HUES48 (cell line): Measurements from ENCODE around the gene CEBPB.

Source experiments
- H3K27ac ChIP-seq: one replicate; pipeline ENCODE4 v1.7.0; 2013; ENCODE audit warnings: low read depth, low read length, inconsistent platforms
- H3K27me3 ChIP-seq: 2 replicates; pipeline ENCODE4 v1.6.1; 2013; ENCODE audit warnings: mild to moderate bottlenecking, low read length; ENCODE audit not compliant: control insufficient read depth, insufficient read depth
- H3K36me3 ChIP-seq: 2 replicates; pipeline ENCODE4 v1.6.1; 2013; ENCODE audit warnings: low read length; ENCODE audit not compliant: control insufficient read depth, insufficient read depth
- H3K4me1 ChIP-seq: 2 replicates; pipeline ENCODE4 v1.6.1; 2013; ENCODE audit warnings: mild to moderate bottlenecking, low read length; ENCODE audit not compliant: control insufficient read depth, insufficient read depth
- H3K4me3 ChIP-seq: 2 replicates; pipeline ENCODE4 v1.5.1; 2013; ENCODE audit warnings: mild to moderate bottlenecking, low read depth, low read length
- H3K9ac ChIP-seq: 2 replicates; pipeline ENCODE4 v1.6.1; 2013; ENCODE audit warnings: mild to moderate bottlenecking, low read depth, low read length, moderate library complexity
- H3K9me3 ChIP-seq: 2 replicates; pipeline ENCODE4 v1.6.1; 2013; ENCODE audit warnings: low read length; ENCODE audit not compliant: control insufficient read depth, insufficient read depth

CEBPB gene

GRCh38 chr20:50224052-50224451, 33.4 kb downstream of the CEBPB start:
- no peak overlapping the region for H3K4me3 ChIP-seq

GRCh38 chr20:50224531-50225255, 34.1 kb downstream of the CEBPB start:
- Histone ChIP-seq H3K27ac (no peak overlapping the region), H3K27me3 (no peaks in the 10 kb centered on the region), H3K9ac (no peak overlapping the region), H3K36me3 (no peaks in the 10 kb centered on the region), H3K4me3 (no peak overlapping the region), H3K4me1 (no peaks in the 10 kb centered on the region), H3K9me3 (no peaks in the 10 kb centered on the region)

More at GRCh38 chr20:50224052-50224451, 33.4 kb downstream of the CEBPB start:
- H3K27me3 ChIP-seq, result no peaks in the 10 kb centered on the region
- H3K4me1 ChIP-seq, result no peaks in the 10 kb centered on the region
- H3K9ac ChIP-seq, result no peak overlapping the region
- no peaks in the 10 kb centered on the region for H3K9me3 ChIP-seq
- H3K36me3 ChIP-seq, result no peaks in the 10 kb centered on the region
- no peak overlapping the region for H3K27ac ChIP-seq

GRCh38 chr20:50226093-50226974, 35.7 kb downstream of the CEBPB start:
- no peaks in the 10 kb centered on the region for H3K4me1 ChIP-seq
- H3K36me3 ChIP-seq, result no peaks in the 10 kb centered on the region
- no peak overlapping the region for H3K9ac ChIP-seq
- H3K27me3 ChIP-seq, result no peaks in the 10 kb centered on the region
- H3K4me3 ChIP-seq, result no peak overlapping the region
- H3K27ac ChIP-seq, result no peak overlapping the region
- no peaks in the 10 kb centered on the region for H3K9me3 ChIP-seq

GRCh38 chr20:50227506-50227905, 36.9 kb downstream of the CEBPB start:
- Histone ChIP-seq H3K4me1 (no peaks in the 10 kb centered on the region), H3K27ac (no peak overlapping the region), H3K9ac (no peak overlapping the region), H3K9me3 (no peaks in the 10 kb centered on the region), H3K27me3 (no peaks in the 10 kb centered on the region), H3K4me3 (no peak overlapping the region), H3K36me3 (no peaks in the 10 kb centered on the region)

GRCh38 chr20:50229156-50229607, 38.6 kb downstream of the CEBPB start:
- H3K9me3 ChIP-seq, result no peaks in the 10 kb centered on the region
- H3K4me1 ChIP-seq, result no peaks in the 10 kb centered on the region
- H3K9ac ChIP-seq, result no peak overlapping the region
- H3K4me3 ChIP-seq, result no peak overlapping the region
- no peaks in the 10 kb centered on the region for H3K27me3 ChIP-seq
- no peaks in the 10 kb centered on the region for H3K36me3 ChIP-seq
- H3K27ac ChIP-seq, result no peak overlapping the region

GRCh38 chr20:50230184-50230583, 39.6 kb downstream of the CEBPB start:
- Histone ChIP-seq H3K4me3 (no peak overlapping the region), H3K36me3 (no peaks in the 10 kb centered on the region), H3K9me3 (no peaks in the 10 kb centered on the region), H3K4me1 (no peaks in the 10 kb centered on the region), H3K27ac (no peak overlapping the region), H3K9ac (no peak overlapping the region), H3K27me3 (no peaks in the 10 kb centered on the region)

GRCh38 chr20:50230871-50231560, 40.4 kb downstream of the CEBPB start:
- Histone ChIP-seq H3K4me1 (no peaks in the 10 kb centered on the region), H3K4me3 (no peak overlapping the region), H3K9me3 (no peaks in the 10 kb centered on the region), H3K36me3 (no peaks in the 10 kb centered on the region), H3K27me3 (no peaks in the 10 kb centered on the region), H3K9ac (no peak overlapping the region), H3K27ac (no peak overlapping the region)

- H3K27me3 ChIP-seq, result no peaks in the 10 kb centered on the region
- H3K9ac ChIP-seq, result no peak overlapping the region
- H3K9me3 ChIP-seq, result no peaks in the 10 kb centered on the region
- H3K4me3 ChIP-seq, result no peak overlapping the region
- no peaks in the 10 kb centered on the region for H3K4me1 ChIP-seq
- H3K36me3 ChIP-seq, result no peaks in the 10 kb centered on the region
- H3K27ac ChIP-seq, result no peak overlapping the region
Observed at GRCh38 chr20:50231854-50232253, 41.2 kb downstream of the CEBPB start.

GRCh38 chr20:50232651-50233324, 42.2 kb downstream of the CEBPB start:
- H3K4me1 ChIP-seq, result no peaks in the 10 kb centered on the region
- no peaks in the 10 kb centered on the region for H3K36me3 ChIP-seq
- H3K4me3 ChIP-seq, result no peak overlapping the region
- no peaks in the 10 kb centered on the region for H3K27me3 ChIP-seq
- H3K27ac ChIP-seq, result no peak overlapping the region
- no peak overlapping the region for H3K9ac ChIP-seq
- no peaks in the 10 kb centered on the region for H3K9me3 ChIP-seq

GRCh38 chr20:50233325-50234212, 42.9 kb downstream of the CEBPB start:
- H3K9me3 ChIP-seq, result no peaks in the 10 kb centered on the region
- H3K9ac ChIP-seq, result no peak overlapping the region
- H3K27me3 ChIP-seq, result no peaks in the 10 kb centered on the region
- no peak overlapping the region for H3K27ac ChIP-seq
- no peaks in the 10 kb centered on the region for H3K36me3 ChIP-seq
- no peak overlapping the region for H3K4me3 ChIP-seq
- H3K4me1 ChIP-seq, result no peaks in the 10 kb centered on the region
